AG09319 (cell line): ENCODE measurements around the gene FHIP1B.

ENCODE experiments used
- DNase-seq: peaks from one replicate; pipeline ENCODE4 v3.0.0-alpha.2; 2010; ENCODE audit warnings: low read depth; ENCODE audit errors: extremely low read depth
- TF ChIP-seq, protein P1 (sequence below): IDR thresholded peaks from 2 replicates; pipeline ENCODE4 v1.5.1; 2011; ENCODE audit warnings: low read depth, mild to moderate bottlenecking, inconsistent platforms, low read length, moderate library complexity

FHIP1B gene

DNA sequence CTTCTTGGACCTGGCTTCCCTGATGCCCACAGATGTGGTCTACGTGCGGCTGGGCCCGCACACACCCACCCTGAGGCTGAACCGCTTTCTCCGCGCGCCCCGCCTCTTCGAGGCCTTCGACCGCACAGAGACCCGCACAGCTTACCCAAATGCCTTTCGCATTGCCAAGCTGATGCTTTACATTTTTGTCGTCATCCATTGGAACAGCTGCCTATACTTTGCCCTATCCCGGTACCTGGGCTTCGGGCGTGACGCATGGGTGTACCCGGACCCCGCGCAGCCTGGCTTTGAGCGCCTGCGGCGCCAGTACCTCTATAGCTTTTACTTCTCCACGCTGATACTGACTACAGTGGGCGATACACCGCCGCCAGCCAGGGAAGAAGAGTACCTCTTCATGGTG lies 5.7 kb upstream of the FHIP1B start:
- DNase-seq: no peak
- TF ChIP-seq, protein P1, sequence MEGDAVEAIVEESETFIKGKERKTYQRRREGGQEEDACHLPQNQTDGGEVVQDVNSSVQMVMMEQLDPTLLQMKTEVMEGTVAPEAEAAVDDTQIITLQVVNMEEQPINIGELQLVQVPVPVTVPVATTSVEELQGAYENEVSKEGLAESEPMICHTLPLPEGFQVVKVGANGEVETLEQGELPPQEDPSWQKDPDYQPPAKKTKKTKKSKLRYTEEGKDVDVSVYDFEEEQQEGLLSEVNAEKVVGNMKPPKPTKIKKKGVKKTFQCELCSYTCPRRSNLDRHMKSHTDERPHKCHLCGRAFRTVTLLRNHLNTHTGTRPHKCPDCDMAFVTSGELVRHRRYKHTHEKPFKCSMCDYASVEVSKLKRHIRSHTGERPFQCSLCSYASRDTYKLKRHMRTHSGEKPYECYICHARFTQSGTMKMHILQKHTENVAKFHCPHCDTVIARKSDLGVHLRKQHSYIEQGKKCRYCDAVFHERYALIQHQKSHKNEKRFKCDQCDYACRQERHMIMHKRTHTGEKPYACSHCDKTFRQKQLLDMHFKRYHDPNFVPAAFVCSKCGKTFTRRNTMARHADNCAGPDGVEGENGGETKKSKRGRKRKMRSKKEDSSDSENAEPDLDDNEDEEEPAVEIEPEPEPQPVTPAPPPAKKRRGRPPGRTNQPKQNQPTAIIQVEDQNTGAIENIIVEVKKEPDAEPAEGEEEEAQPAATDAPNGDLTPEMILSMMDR: no peak

DNA sequence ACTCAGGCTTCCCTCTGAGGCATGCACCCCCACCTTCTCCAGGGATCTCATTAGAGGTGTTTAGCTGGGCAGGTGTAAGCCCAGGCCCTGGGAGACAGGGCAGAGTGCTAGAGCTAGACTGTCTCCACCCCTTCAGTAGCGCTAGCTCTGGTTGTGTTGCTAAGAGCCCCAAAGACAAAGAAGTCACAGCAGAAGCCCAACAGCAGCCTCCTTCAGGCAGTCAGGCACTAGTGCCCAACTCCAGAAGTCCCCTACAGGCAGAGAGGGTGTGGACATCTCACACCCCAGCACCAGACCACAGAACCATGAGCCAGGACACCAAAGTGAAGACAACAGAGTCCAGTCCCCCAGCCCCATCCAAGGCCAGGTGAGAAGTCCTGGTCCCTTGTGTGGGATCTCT lies 4.5 kb upstream of the FHIP1B start, which contains the start of gene CNGA4:
Gene CNGA4, plus strand, starts transcription at position 188 of the 400 bp plus-strand sequence. Its CDS starts 118 bp downstream, at position 306.
- TF ChIP-seq, protein P1: no peak
- DNase-seq: no peak

DNA sequence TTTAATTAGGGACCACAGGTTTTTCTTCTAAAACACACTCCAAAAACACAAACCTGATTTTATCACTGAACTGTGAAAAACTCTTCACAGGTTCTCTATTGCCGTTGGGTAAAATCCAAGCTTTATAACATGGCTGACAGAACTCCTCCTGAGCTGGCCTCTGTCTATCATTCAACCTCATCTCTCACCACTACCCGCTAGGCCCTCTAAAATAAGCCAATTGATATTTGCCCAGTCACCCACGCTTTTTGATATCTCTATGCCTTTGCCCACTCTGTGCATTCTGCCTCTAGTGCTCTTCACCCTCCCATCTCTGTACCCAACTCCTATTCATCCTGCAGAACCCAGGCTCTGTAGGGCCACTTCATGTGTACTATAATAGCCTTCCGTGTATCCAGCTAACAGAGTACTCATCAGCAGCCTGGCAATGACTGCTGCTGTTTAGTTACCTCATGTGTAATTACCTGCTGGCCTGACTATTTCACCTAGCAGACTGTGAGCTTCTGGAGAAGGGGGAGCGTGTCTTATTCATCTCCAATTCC lies 3.4 kb upstream of the FHIP1B start:
- TF ChIP-seq, protein P1: no peak

DNA sequence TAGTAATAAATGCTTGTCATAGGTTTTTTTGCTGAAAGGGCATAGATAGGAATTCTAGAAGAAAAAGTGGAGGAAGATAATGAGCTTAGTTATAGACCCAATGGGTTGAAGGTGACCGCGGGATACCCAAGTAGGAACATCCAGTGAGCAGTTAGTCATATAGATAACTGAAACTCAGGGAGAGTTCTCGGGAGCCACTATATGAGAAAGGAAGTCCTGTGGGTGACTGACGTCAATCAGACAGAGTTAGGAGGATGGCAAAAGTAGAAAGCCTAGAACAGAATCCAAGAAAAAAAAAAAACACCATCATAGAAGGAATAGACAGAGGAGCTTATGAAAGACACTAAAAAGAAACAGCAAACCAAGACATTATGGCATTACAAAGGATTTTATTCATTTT lies 2.8 kb upstream of the FHIP1B start:
- TF ChIP-seq, protein P1: no peak
- DNase-seq: no peak

More for the DNA sequence above, 3.4 kb upstream of the FHIP1B start:
- no peak for DNase-seq

DNA sequence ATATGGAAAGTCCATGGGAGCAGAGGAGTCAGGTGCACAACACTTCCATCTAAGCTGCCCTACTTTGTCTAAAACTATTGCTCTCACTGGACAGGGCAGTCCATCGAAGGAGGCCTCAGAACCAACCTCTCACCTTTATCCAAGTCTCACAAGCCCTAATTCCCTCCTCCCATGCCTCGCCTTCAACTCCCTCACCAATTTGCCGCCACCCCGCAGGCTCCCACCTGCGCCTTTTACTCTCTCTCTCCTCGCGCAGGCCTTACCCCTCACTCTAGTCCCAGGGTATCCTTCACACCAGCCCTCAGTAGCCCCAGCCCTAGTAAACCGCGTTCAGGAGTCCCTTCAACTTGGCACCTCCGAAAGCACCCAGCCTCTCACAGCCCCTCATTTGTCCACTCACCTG lies 451 bp downstream of the FHIP1B start:
- DNase-seq: no peak
- TF ChIP-seq, protein P1: no peak

DNA sequence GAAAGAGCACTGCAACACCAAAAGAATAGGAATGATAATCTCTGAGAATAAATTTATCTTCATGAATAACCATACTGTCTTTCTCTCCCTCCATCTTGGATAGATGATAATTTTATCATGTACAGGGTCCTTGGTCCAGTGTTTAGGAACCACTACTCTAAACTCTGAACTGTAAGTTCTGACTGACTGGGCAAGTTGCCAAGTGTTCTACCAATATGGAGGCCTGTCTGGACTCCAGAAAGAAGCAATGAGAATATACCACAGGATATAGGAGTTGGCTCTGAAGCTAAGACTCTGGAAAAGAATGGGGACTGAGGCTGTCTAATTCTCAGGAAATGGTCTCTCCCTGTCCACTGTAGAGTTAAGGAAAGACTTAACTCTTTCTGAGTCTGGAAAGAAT lies 1.5 kb downstream of the FHIP1B start:
- TF ChIP-seq, protein P1: no peak
- no peak for DNase-seq

DNA sequence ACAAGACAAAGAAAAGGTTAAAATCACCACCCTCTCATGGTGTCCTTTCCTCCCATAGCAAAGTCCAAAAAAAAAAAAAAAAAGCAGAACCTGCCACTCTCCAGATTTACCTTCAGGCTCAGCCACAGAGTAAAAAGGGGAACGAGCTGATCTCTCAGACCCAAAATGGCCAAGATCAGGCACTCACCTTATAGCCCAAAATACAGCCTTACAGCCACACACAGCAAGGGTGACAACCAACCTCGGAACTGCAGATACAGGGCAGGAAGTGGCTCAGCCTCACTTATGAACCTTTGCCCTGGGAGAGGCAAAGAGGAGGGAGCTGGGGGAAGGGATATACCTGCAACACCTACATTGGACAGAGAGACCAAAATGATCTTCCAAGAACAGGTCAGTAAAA lies 4.5 kb downstream of the FHIP1B start:
- TF ChIP-seq, protein P1: no peak
- no peak for DNase-seq
